RKO (cell line): Measurements from ENCODE around the gene CCDC183.
"Not testable (repeated sequence)": the region's sequence is repeated elsewhere in the genome, so short reads cannot be mapped to it uniquely, and the experiment has no call there.

Experiments used
- DNase-seq: peaks from one replicate; pipeline ENCODE4 v3.0.0-alpha.2; 2016; ENCODE audit warnings: low spot score

Gene CCDC183

GRCh38 chr9:136802321-136802720 lies 6.2 kb downstream of the CCDC183 start:
- no peak for DNase-seq

GRCh38 chr9:136803009-136803550 lies 6.9 kb downstream of the CCDC183 start:
- DNase-seq = not testable (repeated sequence)

GRCh38 chr9:136803551-136804508 lies 7.7 kb downstream of the CCDC183 start:
- DNase-seq = no peak

DNA sequence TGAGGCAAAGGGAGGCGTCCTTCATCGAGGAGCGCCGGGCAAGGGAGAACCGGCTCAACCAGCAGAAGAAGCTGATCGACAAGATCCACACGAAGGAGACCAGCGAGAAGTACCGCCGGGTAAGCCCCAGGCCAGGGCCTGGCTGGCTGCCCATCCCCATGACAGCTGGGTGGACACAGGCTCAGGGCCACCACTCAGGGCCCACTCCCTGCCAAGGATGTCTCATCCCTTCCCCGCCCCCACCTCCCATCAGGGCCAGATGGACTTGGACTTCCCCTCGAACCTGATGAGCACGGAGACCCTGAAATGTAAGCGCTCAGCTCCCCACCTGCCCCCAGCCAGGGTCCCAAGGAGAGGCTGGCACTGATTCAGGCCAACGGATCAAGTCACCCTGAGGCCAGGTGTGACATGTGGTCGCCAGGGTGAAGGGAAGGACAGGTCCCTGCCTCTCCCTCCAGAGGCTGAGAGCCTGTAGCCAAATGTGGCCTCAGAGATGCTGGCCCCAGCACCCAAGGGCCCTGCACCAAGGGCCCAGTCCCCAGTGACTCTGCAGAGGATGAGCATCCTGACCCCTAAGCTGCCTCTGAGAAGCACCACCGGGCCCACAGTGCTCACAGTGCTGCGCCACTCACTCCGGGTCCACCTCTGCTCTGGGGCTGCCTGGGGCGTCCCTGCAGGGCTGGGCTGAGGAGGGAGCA lies 8.5 kb downstream of the CCDC183 start:
- no peak for DNase-seq

DNA sequence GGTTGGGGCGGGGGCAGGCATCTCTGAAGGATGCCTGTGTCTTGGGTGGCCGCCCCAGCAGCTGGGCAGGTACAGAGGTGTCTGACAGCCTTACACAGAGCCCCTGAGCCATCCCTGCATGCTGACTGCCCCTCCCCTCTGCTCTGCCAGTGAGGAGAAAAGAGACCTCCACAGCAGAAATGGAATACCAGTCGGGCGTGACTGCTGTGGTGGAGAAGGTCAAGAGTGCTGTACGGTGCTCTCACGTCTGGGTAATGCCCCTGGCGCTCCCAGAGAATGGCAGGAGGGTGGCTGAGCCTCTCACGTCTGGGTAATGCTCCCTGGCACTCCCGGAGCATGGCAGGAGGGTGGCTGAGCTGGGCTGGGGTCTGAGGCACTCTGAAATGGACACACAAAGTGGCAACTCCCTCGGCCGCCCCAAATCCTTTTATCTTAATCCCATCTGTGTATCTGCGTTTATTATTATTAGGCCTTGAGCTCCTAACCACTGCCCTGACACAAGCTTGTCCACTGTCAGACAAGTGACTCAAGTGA lies 9.1 kb downstream of the CCDC183 start:
- no peak for DNase-seq

DNA sequence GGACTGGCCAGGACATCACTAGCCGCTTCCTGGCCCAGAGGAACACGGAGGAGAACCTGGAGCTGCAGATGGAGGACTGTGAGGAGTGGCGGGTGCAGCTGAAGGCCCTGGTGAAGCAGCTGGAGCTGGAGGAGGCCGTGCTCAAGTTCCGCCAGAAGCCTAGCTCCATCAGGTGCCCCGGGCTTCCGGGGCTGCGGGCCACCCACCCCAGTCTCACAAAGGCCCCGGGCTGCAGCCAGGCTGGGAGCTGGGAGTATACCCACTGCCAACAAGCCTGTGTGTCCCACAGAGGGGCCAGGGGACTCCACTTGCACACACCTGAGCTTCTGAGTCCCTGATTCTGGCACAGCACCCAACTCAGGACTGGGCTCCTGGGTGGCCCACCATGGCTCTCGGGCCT lies 9.9 kb downstream of the CCDC183 start:
- no peak for DNase-seq

- peak; percentile 41 for DNase-seq
These were observed 10.6 kb downstream of the CCDC183 start for GRCh38 chr9:136806631-136807201.

DNA sequence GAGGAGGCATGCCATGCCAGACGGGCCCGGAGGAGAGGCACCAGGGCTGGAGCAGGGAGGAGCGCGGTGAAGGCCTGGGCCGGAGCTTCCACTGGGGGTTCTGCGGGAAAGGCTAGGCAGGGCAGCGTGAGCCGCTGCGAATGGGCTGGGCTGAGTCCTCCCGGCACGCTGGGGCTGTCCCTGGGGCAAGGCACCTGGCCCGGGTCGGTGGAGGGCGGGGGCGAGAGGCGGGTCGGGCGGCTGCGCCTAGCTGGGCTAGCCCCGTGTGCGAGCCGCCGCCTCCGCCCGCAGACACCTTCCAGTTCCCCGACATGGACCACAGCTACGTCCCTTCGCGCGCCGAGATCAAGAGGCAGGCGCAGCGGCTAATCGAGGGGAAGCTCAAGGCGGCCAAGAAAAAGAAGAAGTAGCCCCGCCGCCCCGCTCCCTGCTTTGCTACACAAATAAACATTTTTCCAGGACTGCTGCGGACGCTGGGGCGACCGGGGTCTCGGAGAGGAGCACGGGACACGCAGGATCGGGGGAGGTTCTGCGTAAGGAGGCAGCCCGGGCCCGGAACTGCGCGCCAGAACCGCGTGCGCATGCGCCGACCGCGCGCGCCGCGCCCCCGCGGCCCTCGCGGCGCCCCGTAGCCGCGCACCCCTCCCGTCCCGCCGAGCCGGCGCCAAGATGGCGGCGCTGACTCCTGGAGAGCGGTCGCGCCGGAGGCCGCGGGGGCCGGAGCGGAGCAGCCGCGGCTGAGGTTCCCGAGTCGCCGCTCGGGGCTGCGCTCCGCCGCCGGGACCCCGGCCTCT lies 11.3 kb downstream of the CCDC183 start, which contains the start of gene RABL6:
Gene RABL6 (plus strand): TSS at position 668 of the 794 bp plus-strand sequence. CDS start 249 bp downstream, outside the sequence.
- DNase-seq = peak; percentile 87

DNA sequence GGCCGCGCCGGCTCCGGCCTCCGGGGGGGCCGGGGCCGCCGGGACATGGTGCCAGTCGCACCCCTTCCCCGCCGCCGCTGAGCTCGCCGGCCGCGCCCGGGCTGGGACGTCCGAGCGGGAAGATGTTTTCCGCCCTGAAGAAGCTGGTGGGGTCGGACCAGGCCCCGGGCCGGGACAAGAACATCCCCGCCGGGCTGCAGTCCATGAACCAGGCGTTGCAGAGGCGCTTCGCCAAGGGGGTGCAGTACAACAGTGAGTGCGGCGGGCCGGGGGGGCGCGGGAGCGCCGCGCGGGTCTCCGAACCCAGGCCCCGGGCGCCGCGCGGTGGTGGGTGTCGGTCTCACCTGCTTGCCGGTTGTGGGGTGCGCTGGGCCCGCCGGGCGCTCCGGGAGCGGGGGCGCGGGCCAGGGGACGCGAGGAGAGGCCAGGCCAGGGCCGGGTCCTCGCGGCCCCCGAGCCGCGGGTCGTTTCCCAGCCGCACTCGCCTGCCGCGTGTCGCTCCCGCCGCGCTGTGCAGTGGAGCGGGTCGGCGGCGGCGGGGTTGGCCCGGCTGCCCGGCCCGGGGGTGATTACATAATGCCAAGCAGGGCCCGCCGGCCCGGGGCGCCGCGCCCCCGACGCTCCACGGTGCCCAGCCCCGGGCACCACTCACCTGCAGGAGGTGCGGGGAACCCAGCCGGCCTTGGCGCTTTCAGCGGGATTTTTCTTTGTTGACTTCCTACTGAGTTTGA lies 12.1 kb downstream of the CCDC183 start:
- DNase-seq = peak; percentile 52

GRCh38 chr9:136808806-136809158 lies 12.6 kb downstream of the CCDC183 start:
- DNase-seq = peak; percentile 84

DNA sequence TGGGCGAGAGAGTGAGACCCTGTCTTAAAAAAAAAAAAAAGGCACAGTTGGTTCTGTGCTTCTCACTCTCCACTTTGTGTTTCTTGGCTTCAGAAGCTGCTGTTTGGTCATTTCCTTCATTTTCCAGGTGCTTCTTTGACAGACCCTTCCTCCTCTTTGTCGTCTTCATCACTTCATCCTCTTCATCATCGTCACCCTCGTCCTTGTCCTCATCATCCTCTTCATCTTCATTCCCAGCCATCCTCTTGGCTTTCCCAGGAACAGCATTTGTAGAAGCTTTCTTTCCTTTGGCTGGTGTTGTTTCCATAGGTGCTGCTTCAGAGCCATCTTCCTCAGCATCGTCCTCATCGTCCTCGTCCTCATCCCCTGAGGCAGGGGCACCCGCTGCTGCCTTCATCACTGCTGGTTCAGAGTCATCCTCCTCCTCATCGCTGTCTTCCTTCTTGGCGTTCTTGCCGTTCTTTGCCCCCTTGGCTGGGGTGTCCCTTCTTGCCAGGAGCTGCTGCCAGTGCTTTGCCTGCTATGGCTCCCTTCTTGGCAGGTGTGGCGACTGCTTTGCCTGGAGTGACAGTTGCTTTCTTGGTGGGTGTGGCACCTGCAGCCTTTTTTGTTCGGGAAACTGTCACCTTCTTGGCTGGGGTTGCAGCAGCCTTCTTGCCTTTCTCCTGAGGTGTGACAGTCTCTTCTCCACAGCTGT lies 18.7 kb downstream of the CCDC183 start:
- DNase-seq = no peak

- no peak for DNase-seq
These were observed 19.3 kb downstream of the CCDC183 start for GRCh38 chr9:136815422-136815782.

DNA sequence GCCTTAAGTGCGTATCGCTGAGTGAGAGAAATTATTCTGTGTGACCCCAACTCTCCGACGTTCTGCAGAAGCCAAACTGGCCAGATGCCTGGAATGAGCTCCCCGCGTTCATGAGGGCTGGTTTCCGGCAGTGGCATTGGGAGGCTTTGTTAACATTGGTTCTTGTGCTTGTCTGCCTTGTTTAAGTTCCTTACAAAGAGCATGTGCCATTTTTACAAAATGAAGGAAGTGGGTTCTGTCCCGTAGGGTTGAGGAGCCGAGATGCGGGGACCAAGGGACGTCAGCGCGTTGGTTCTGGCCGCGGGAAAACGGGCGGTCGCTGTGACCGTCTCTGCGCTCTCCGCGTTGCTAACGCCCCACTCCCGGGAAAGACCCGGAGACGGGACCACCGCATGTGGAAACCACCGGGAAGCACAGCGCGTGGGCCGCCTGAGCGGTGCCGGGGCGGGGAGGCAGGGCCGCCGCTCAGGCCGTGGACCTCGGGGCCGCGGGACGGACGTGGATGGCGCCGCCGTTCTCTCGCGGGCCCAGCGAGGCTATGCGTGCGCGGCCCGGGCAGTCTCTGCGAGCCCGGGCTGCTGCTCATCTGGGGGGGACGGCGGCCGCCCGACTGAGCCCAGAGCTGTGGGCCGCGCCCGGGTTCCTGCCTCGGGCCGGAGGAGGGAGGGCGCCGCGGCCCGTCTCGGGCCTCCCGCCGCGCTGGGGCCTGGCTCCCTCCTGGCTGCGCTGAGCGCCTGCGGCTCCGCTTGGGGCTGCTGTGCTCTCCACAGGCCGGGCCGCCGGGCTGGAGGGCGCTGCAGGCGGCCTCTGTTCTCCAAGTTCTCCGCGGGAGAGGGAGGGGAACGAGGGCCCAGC lies 25.1 kb downstream of the CCDC183 start:
- no peak for DNase-seq

DNA sequence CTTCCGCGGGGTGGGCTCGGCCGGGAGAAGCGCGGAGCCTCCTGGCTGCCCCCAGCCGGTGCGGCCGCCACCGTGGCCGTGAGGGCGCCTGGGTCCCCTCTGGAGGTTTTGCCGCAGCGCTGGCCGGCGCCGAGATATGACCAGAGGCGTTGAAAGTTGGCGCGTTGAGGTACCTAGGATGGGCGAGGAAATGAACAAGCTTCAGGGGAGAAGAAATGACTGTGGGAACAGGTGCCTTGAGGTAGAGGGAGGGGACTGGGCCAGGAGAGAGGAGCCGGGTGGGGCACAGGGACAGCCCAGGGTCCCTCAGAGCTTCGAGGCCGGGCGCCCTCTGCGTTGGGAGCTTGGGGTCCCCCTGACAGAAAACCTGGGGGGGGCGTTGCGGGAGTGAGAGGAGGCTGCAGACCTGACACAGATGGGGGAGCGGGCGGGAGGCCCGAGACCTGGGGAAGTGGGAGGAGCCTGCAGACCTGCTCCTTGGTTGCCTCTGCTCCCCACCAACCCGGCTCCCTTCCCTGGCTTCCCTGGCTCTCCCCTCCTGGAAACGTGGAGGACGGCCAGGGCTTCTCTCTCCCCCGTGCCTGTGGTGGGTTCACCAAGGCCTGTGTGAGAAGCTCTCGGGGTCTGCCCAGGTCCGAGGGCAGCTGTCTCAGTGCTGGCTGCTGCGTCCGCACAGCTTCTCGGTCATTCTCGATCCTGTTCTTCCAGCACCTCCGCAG lies 25.8 kb downstream of the CCDC183 start:
- DNase-seq = no peak

DNA sequence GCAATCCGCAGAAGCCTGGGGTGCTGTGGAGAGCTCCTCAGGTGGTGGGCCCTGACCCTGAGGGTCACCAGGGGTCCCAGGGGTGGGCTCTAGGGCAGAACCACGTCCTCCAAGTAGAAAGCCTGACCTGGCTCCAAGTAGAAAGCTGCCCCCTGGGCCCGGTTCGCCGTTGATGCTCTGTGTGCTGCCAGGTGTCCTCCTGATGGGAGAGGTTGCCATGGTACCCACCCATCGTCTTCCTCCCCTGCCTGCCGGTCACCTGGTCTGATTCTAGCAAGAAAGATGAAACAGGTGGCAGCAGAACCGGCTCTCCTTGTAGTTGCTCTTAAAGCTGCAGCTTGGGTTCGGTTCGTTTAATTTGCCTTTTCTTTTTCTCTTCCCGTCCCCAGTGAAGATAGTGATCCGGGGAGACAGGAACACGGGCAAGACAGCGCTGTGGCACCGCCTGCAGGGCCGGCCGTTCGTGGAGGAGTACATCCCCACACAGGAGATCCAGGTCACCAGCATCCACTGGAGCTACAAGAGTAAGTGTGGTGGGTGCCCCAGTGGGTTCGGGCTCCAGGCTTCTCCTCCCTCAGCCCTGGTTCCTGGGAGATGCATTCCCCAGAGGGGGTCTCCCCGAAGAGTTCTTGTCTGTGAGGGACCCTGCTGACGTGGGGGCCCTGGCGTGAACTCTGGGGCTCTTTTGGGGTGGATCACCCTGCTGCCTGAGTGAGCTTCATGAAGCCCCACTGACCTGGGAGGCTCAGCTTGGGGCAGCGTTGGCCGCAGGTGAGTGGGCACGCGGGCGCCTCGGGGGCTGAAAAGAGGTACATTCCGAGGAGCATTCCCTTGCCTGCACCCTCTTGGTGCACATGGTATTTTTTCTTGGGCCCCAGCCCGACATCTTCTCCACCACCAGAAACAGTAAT lies 27.3 kb downstream of the CCDC183 start:
- no peak for DNase-seq

DNA sequence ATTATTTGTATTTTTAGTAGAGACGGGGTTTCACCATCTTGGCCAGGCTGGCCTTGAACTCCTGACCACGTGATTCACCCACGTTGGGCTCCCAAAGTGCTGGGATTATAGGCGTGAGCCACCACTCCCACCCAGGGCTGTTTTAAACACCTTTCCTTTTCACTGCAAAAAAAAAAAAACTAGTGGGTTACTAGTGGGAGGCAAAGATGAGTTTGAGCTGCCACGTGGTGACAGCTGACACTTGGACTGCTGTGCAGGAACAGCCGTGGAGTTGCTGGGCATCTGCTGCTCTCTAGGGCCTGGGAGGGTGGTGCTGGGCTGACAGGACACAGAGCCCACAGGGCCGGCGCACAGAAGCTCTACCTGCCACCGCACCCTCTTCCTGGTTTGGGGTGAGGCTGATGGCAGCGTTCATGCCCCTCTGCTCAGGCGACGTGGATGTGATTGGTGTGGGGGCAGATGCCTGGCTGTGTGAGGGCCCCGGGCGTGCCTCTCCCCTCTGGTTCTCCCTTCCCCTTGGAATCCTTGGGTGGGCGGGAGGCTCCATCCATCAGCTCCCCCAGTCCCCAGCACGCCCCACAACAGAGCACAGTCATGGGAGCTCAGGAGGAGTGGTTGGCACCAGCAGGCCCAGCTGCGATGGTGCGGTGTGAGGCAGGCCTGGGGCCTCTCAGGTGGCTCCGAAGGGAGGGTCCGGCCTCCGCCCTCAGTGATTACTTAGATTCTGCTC lies 28.5 kb downstream of the CCDC183 start:
- no peak for DNase-seq
